Activated naive CD4-positive, alpha-beta T cell treated with anti-CD3 and anti-CD28 coated beads, Interleukin-2, amount 10 ng/mL, durations not matched to agents 7 days and 5 days (primary cell): ENCODE measurements around the gene C6orf52.
"Not testable (repeated sequence)": the region's sequence is repeated elsewhere in the genome, so short reads cannot be mapped to it uniquely, and the experiment has no call there.

ENCODE experiments used
- CTCF ChIA-PET: fragments of 350-600 bp; sonication (Branson Sonifier 250); formaldehyde crosslinking; loops from one replicate; lab custom pipeline; 2021; ENCODE audit warnings: antibody characterized with exemption; lab: Charles Lee
- DNase-seq: peaks from one replicate; pipeline ENCODE4 v3.0.0-alpha.2; 2020
- H3K27ac Mint-ChIP-seq: one replicate; pipeline ENCODE4 v1.8.0; 2021; ENCODE audit warnings: mild to moderate bottlenecking, moderate library complexity, mixed read lengths
- H3K27me3 Mint-ChIP-seq: one replicate; pipeline ENCODE4 v1.8.0; 2021; ENCODE audit warnings: mild to moderate bottlenecking, mixed read lengths
- H3K36me3 Mint-ChIP-seq: one replicate; pipeline ENCODE4 v1.8.0; 2021; ENCODE audit warnings: mixed read lengths
- H3K4me1 Mint-ChIP-seq: one replicate; pipeline ENCODE4 v1.8.0; 2021; ENCODE audit warnings: mixed read lengths
- H3K4me3 Mint-ChIP-seq: one replicate; pipeline ENCODE4 v1.8.0; 2021; ENCODE audit warnings: mild to moderate bottlenecking, moderate library complexity, mixed read lengths
- H3K9me3 Mint-ChIP-seq: one replicate; pipeline ENCODE4 v1.8.0; 2021; ENCODE audit warnings: mixed read lengths

The C6orf52 gene

GRCh38 chr6:10685092-10685915 is 9.1 kb downstream of the C6orf52 start:
- CTCF ChIA-PET, result no interaction called here
- Mint-ChIP-seq H3K4me1 (peaks cover 32% of the 10 kb centered on the region), H3K9me3 (no peaks in the 10 kb centered on the region), H3K36me3 (no peaks in the 10 kb centered on the region), H3K27me3 (peaks cover 18% of the 10 kb centered on the region), H3K4me3 (no peak overlapping the region), H3K27ac (no peak overlapping the region)
- DNase-seq, result no peak

- Mint-ChIP-seq H3K4me1 (peaks cover 32% of the 10 kb centered on the region), H3K27ac (no peak overlapping the region), H3K4me3 (no peak overlapping the region), H3K9me3 (no peaks in the 10 kb centered on the region), H3K27me3 (peaks cover 18% of the 10 kb centered on the region), H3K36me3 (no peaks in the 10 kb centered on the region)
- CTCF ChIA-PET, result interaction anchor here (1.3 kb wide), 1 partner anchor 206 kb away, joined by 4 read pairs; no protein-coding TSS in a partner anchor
- DNase-seq, result no peak
These were observed 9.8 kb downstream of the C6orf52 start for GRCh38 chr6:10684618-10685017.

- DNase-seq, result no peak
- H3K4me1 Mint-ChIP-seq, result peaks cover 32% of the 10 kb centered on the region
- H3K9me3 Mint-ChIP-seq, result no peaks in the 10 kb centered on the region
- no peak overlapping the region for H3K4me3 Mint-ChIP-seq
- peaks cover 12% of the 10 kb centered on the region for H3K27me3 Mint-ChIP-seq
- H3K27ac Mint-ChIP-seq, result peak overlapping the region; percentile 15
- CTCF ChIA-PET, result interaction anchor here (1.6 kb wide), 1 partner anchor 11 kb away, joined by 3 read pairs; no protein-coding TSS in a partner anchor
- H3K36me3 Mint-ChIP-seq, result no peaks in the 10 kb centered on the region
These were observed 11.9 kb downstream of the C6orf52 start for GRCh38 chr6:10682355-10682988.

- CTCF ChIA-PET, result interaction anchor here (1.6 kb wide), 1 partner anchor 10 kb away, joined by 3 read pairs; no protein-coding TSS in a partner anchor
- DNase-seq, result no peak
- Mint-ChIP-seq H3K4me3 (no peak overlapping the region), H3K4me1 (peaks cover 32% of the 10 kb centered on the region), H3K27me3 (peaks cover 8% of the 10 kb centered on the region), H3K9me3 (no peaks in the 10 kb centered on the region), H3K27ac (no peak overlapping the region), H3K36me3 (no peaks in the 10 kb centered on the region)
These were observed 12.6 kb downstream of the C6orf52 start for GRCh38 chr6:10681795-10682194.

- CTCF ChIA-PET, result no interaction called here
- no peak for DNase-seq
- Mint-ChIP-seq H3K27ac (no peak overlapping the region), H3K36me3 (no peaks in the 10 kb centered on the region), H3K27me3 (no peaks in the 10 kb centered on the region), H3K9me3 (no peaks in the 10 kb centered on the region), H3K4me3 (no peak overlapping the region), H3K4me1 (peaks cover 12% of the 10 kb centered on the region)
These were observed 16.0 kb downstream of the C6orf52 start for GRCh38 chr6:10678456-10678855.

GRCh38 chr6:10676403-10676802 is 18.0 kb downstream of the C6orf52 start:
- Mint-ChIP-seq H3K27ac (no peak overlapping the region), H3K9me3 (no peaks in the 10 kb centered on the region), H3K36me3 (no peaks in the 10 kb centered on the region), H3K27me3 (no peaks in the 10 kb centered on the region), H3K4me1 (no peaks in the 10 kb centered on the region), H3K4me3 (no peak overlapping the region)
- CTCF ChIA-PET, result no interaction called here
- DNase-seq, result no peak

- Mint-ChIP-seq H3K9me3 (no peaks in the 10 kb centered on the region), H3K27ac (no peak overlapping the region), H3K4me3 (no peak overlapping the region), H3K27me3 (peaks cover 26% of the 10 kb centered on the region), H3K36me3 (no peaks in the 10 kb centered on the region), H3K4me1 (no peaks in the 10 kb centered on the region)
- no peak for DNase-seq
- CTCF ChIA-PET, result no interaction called here
These were observed 26.1 kb downstream of the C6orf52 start for GRCh38 chr6:10668126-10668917.

GRCh38 chr6:10665595-10665994 is 28.8 kb downstream of the C6orf52 start:
- H3K9me3 Mint-ChIP-seq, DNase-seq, H3K4me1 Mint-ChIP-seq, H3K36me3 Mint-ChIP-seq, H3K27ac Mint-ChIP-seq, H3K4me3 Mint-ChIP-seq, CTCF ChIA-PET: not testable (repeated sequence)
- H3K27me3 Mint-ChIP-seq, result peaks cover 26% of the 10 kb centered on the region

- H3K4me3 Mint-ChIP-seq, result no peak overlapping the region
- peaks cover 22% of the 10 kb centered on the region for H3K27me3 Mint-ChIP-seq
- no peaks in the 10 kb centered on the region for H3K4me1 Mint-ChIP-seq
- H3K27ac Mint-ChIP-seq, result no peak overlapping the region
- DNase-seq, result no peak
- CTCF ChIA-PET, result no interaction called here
- H3K36me3 Mint-ChIP-seq, result no peaks in the 10 kb centered on the region
- no peaks in the 10 kb centered on the region for H3K9me3 Mint-ChIP-seq
These were observed 31.7 kb downstream of the C6orf52 start for GRCh38 chr6:10662742-10663141.

- Mint-ChIP-seq H3K4me1 (no peaks in the 10 kb centered on the region), H3K27ac (no peak overlapping the region), H3K36me3 (no peaks in the 10 kb centered on the region), H3K9me3 (no peaks in the 10 kb centered on the region), H3K27me3 (peaks cover 20% of the 10 kb centered on the region), H3K4me3 (no peak overlapping the region)
- DNase-seq, result no peak
- CTCF ChIA-PET, result no interaction called here
These were observed 32.2 kb downstream of the C6orf52 start for GRCh38 chr6:10662207-10662606.

GRCh38 chr6:10660431-10661191 is 33.8 kb downstream of the C6orf52 start:
- Mint-ChIP-seq H3K27ac (peak overlapping the region; percentile 58), H3K27me3 (peaks cover 19% of the 10 kb centered on the region), H3K4me1 (peaks cover 13% of the 10 kb centered on the region), H3K4me3 (peak overlapping the region; percentile 46)
- H3K9me3 Mint-ChIP-seq, H3K36me3 Mint-ChIP-seq, CTCF ChIA-PET, DNase-seq: not testable (repeated sequence)

- Mint-ChIP-seq H3K9me3 (no peaks in the 10 kb centered on the region), H3K4me3 (peak overlapping the region; percentile 64), H3K4me1 (peaks cover 21% of the 10 kb centered on the region), H3K27ac (peak overlapping the region; percentile 58), H3K36me3 (no peaks in the 10 kb centered on the region), H3K27me3 (peaks cover 27% of the 10 kb centered on the region)
- CTCF ChIA-PET, result no interaction called here
- DNase-seq, result peak; percentile 31
These were observed 34.6 kb downstream of the C6orf52 start for GRCh38 chr6:10659699-10660348.

GRCh38 chr6:10658910-10659698 is 35.3 kb downstream of the C6orf52 start:
- Mint-ChIP-seq H3K4me1 (peaks cover 21% of the 10 kb centered on the region), H3K4me3 (peak overlapping the region; percentile 64), H3K36me3 (no peaks in the 10 kb centered on the region), H3K27ac (peak overlapping the region; percentile 49), H3K9me3 (no peaks in the 10 kb centered on the region), H3K27me3 (peaks cover 30% of the 10 kb centered on the region)
- CTCF ChIA-PET, result no interaction called here
- DNase-seq, result no peak
